NCI-H526 (cell line): ENCODE results near the gene CNTRL.
"Not testable (repeated sequence)": the region's sequence is repeated elsewhere in the genome, so short reads cannot be mapped to it uniquely, and the experiment has no call there.

ENCODE experiments used
- DNase-seq, 2 experiments: peaks; one replicate each; lab custom pipeline; 2025; lab: John Stamatoyannopoulos, UW

Gene CNTRL

DNA sequence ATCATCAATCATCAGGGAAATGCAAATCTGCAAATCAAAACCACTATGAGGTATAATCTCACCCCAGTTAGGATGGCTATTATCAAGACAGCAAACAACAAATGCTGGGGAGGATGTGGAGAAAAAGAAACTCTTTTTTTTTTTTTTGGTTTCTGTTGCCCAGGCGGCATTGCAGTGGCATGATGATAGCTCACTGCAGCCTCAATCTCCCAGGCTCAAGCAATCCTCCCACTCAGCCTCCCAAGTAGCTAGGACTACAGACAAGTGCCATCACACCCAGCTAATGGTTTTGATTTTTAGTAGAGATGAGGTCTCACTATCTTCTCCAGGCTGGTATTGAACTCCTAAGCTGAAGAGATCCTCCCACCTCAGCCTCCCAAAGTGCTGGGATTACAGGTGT, 5.4 kb upstream of the CNTRL start:
- DNase-seq, result no peak

DNA sequence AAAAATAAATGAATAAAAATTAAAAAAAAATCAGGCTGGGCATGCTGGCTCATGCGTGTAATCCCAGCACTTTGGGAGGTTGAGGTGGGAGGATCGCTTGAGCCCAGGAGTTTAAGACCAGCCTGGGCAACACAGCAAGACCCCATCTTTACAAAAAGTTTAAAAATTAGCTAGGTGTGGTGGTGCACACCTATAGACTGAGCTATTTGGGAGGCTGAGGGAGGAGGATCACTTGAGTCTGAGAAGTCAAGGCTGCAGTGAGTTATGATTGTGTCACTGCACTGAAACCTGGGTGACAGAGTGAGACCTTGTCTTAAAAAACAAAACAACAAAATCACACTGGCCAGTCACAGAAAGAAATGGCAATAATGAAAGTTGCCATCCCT, 3.4 kb upstream of the CNTRL start:
- no peak for DNase-seq

DNA sequence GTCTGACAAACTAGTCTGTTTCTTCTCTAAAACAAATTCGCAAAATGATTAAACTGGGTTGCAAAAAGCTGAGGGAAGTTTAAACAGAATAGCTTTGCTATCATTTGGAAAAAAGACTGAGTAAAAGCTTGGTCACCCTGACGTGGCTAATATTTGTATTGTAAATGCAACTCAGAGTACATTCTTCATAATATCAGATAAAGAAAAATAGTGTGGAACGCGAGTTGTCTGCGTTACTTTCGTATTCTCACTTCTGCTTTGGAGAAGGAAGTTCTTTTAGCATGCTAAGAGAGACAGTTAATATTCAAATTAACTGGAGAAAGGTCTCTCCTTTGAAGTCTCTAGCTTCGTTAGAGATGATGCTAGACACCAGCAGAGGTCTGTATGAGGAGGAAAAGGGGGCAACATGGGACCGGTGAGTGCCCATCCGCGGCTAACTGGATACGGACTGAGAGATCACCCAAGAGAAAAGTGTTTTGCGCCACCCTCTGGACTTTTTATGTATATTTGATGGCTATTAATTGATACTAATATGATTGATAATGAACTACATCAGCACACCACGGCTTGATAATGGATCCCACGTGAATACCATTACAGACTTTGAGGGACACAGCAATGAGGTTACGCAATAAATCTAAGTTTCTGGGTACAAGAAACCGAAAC, 2.9 kb upstream of the CNTRL start:
- DNase-seq, result peak; percentile 8 to 32

DNA sequence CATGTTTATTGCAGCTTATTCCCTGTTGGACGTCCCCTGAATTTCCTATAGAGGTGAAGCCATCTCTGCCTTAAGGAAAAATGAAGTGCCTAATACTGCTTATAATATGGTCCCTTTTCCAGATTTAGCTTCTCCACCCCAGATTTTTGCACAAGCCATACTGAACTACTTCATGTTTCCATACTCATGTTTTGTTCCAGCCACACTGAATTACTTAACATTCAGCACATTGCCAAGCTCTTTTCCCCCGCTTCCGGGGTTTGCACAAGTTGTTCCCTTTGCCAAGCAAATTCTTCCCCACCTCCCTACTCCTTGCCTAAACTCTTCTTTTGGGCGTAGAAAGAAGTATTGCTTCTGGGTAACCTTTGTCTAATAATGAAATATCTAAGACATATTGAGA, 1.7 kb upstream of the CNTRL start:
- DNase-seq, result no peak

DNA sequence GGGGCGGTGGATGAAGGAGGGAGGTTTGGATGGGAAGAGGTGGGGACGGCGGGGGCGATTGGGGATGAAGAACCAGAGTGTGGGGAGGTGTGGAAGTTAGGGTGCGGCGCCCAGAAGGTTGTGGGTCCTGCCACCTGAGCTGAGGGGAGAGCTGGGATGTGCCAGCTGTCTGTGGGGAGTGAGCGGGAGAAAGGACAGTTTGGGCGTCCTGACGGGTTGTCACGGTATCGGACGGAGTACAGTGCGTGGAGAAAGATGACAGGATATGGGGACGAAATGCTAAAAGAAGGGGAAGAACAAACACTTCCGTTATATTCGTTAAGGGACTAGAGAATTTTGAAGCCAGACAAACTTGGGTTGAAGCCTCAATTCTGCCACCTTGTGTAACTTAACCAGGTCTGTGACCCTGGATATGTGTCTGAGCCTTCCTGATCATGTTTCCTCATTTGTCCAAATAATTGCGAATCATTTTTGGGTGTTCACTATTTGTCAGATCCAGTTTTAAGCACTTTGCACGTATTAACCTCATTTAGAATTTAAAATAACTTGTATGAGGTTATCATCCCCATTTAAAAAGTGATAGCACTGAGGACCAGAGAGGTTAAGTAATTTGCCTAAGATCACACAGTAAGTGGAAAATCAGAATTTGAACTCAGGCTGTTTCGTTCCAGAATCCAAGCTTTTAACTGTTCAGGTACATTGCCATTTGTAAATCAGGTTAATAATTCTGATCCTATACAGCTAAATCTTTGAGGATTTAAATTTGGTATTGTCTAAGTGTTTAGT, 689 bp downstream of the CNTRL start:
- peak in 1 of 2 experiments; percentile 61 for DNase-seq

DNA sequence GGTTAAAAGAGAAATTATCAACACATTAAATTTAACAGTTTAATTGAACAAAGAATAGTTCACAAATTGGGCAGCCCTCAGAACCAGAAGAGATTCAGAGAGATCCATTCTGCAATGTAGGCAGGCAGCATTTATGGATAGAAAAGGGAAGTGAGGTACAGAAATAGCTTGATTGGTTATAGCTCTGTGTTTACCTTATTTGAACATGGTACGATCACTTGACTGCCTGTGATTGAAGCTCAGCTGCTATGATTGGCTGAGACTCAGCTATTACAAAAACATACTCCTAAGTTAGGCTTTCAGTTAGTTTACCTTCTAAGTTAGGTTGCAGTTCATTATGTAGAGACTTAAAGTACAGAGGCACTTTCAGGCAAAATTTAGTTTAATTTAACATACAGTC, 7.3 kb downstream of the CNTRL start:
- no peak for DNase-seq

DNA sequence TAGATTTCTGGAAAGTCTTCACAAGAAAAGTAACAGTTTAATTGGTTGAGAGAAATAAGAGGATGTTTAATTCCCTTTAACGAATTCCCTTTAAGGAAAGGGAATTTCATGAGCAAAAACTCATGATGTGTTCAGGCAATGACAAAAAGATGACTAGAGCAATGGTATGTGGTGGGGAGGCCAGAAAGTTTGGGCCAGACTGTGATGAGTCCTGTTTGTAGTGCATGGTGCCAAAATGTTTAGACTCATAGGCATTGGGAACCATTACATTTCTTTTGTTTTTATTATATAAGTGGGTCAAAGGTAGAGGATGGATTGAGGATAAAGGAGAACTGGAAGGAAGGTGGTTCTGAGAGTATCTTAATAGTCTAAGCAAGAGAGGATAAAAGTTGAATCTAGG, 10.9 kb downstream of the CNTRL start:
- DNase-seq, result no peak

DNA sequence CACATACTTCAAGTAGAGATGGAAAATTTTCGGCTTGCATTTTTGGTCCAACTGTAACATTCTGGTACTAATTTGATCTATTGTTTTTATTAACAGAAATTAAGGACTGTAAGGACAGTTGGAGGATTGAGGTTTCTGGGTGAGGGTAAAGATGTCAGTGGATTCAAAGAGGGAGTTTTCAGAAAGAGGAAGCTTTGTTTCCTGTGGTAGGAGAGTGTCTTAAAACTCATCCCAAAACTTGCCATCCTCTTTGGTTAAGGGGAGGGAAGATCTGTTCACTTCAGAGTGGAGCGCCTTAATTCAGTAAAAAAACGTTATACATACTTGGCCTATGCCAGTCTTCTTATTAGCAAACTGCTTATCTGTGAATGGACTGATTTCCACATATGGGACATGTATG, 13.8 kb downstream of the CNTRL start:
- no peak for DNase-seq

DNA sequence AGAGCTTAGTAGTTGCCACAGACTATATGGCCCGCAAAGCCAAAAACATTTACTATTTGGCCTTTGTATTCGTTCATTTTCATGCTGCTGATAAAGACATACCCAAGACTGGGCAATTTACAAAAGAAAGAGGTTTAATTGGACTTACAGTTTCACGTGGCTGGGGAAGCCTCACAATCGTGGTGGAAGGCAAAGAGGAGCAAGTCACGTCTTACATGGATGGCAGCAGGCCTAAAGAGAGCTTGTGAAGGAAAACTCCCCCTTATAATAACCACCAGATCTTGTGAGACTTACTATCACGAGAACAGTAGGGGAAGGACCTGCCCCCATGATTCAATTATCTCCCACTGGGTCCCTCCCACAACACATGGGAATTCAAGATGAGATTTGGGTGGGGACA, 16.0 kb downstream of the CNTRL start:
- not testable (repeated sequence) for DNase-seq

DNA sequence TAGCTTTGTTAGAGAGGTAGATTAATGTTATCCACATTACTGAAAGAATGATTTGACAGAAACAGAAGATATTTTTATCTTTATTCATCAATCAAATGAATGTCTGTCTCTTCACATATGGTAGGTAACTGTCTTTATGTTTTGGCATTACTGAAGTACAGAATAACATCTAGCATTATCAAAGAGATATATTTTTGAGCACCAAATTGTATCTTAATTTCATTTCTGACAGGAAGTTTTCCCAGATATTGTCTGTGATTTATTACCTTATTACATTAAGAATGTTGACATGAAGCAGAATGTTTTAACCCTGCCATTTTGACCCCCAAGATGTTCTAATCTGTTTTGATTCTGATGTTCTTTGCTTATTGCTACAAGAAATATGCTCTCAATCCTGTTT, 20.3 kb downstream of the CNTRL start:
- no peak for DNase-seq

DNA sequence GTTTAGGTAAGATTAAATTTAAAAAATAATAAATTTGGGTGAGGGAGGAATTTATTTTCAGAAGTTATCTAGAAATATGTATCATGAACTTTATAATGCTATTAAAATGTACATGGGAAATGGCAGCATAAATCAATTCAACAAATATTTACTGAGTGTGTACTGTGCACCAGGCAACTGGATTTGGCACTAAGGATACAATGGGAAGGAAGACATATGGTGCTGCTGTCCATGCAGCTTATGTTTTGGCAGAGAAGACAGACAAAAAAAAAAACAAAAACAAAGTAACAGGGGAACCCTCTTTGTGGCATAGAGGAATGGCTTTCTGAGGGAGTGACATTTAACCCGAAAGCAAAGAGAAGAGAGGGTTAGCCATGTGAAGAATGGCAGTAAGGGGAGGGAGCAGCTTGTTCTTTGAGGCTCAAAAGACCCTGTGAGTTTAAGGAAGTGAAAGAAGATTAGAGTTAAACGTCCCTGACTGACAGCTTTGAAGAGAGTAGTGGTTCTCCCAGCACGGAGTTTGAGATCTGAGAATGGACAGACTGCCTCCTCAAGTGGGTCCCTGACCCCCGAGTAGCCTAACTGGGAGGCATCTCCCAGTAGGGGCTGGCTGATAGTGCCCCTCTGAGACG, 23.9 kb downstream of the CNTRL start:
- DNase-seq, result no peak

DNA sequence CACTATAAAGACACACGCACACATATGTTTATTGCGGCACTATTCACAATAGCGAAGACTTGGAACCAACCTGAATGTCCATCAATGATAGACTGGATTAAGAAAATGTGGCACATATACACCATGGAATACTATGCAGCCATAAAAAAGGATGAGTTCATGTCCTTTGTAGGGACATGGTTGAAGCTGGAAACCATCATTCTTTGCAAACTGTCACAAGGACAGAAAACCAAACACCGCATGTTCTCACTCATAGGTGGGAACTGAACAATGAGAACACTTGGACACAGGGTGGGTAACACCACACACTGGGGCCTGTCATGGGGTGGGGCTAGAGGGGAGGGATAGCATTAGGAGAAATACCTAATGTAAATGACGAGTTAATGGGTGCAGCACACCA, 29.3 kb downstream of the CNTRL start:
- not testable (repeated sequence) for DNase-seq

DNA sequence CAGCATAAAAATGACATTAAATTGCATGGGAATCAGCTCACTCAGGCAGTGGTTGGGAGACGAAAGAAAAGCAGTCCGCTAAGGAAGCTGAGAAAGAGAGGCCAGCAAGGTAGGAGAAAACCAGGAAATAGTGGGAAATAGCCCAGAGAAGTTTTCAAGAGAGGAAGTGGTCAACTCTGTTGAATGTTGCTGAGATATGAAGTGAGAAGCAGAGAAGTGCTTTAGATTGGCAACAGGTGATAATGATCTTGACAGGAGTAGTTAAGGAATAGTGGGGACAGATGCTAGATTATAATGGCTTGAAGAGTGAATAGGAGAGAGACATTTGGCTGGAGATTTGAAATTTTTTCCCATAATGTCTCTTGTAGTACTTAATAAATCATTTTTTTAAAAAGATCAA, 30.8 kb downstream of the CNTRL start:
- DNase-seq, result no peak

DNA sequence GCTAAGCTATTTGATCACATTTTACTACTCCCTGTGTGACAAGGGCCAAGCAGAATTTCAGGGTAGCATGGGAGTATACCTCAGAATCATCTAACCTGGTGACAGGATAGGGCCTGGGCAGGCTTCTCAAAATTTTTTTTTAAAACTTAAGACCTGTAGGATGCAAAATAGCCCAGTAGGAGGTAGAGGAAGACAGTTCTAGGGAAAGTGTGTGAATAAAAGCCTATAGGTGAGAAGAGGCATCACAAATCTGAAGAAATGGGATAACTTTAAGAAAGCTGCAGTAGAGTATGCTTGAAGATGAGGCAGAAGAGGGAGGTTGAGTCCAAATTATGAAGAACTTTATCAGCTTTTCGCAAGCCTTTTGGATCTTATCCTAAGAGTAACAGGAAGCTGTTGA, 32.3 kb downstream of the CNTRL start:
- no peak for DNase-seq

DNA sequence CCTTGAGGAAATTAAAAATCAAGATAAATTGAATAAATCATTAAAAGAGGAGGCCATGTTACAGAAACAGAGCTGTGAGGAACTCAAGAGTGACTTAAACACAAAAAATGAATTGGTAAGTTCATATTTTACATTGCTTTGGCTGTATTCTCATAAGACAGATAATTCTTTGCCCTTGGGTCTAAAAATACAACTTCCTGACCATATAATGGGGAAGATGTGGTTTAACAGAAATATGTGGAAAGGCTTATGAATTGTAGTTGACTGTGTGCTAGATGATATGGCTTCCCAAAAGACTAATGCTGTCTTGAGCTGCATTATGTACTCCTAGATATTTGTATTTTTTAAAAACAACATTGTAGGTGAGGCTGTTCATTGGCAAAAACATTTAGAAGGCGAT, 33.1 kb downstream of the CNTRL start:
- DNase-seq, result no peak

DNA sequence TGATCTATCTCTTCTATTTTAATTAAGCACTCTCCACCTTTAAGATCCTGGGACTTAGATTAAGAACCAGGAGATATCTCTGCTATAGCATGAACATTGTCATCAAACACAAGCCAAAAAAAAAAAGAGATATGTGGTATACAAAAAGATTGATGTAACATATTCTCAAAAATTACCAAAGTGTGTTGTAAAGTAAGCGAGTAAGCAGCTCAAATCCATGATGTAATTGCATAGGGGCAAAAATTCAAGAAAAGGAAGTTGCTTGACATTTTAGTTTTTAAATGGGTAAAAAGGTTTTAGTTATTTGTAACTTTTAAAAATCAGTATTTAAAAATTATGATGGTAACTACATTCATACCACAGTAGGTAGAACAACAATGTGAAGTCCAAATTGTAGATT, 40.7 kb downstream of the CNTRL start:
- no peak for DNase-seq

DNA sequence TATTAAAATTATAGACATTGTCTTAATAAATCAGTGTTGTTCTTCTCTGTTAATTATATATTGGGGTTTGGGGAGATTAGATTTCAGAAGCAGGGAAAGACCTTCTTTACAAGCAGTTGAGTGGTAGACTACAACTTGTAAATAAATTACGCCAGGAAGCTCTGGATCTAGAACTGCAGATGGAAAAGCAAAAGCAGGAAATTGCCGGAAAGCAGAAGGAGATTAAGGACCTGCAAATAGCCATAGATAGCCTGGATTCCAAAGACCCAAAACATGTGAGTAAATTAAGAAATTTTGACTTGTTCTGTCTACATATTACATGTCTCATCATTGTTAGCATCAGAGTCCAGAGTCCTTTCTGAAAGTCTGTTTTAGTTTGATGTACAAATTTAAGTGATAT, 43.5 kb downstream of the CNTRL start:
- no peak for DNase-seq

DNA sequence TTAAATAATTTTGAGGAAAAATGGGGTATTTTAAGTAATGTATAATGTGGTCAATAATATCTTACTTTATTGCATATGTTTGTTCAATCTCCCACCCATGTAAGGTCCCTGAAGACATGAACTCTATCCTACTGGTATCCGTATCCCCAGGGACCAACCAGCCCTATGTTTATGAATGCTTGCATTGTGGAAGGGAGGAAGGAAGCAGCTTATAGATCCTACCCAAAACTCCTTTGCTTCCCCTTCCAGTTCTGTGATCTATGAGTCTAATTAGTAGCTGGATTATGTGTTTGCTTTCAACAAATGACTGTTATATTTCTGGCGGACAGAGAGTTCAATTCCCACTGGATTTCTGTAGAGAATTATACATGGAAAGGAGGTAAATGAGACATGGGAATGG, 45.6 kb downstream of the CNTRL start:
- DNase-seq, result peak in 1 of 2 experiments; percentile 11

DNA sequence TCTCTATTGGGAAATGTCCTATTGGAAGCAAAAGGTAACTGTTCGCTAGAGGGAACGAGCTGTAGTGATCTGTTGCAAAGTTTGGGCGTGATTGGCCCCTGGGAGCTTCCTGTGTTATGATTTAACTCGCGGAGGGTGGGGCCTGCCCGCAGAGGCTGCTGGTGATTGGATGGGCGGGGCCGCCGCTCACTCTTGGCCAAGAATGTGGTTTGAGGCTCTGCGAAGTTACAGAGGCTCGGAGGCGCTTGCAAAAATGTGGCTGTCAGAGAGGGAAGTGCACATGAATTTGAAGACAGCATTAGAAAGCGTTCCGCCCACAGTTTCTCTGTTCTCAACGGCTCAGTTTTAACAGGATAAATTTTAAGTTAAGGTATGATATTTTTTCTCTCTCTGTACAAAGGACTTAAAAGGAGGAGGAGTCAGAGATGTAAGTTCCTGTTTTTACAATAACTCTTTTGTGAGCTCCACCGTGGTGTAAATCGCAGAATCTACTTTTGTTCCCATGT, 46.9 kb downstream of the CNTRL start:
- no peak for DNase-seq

DNA sequence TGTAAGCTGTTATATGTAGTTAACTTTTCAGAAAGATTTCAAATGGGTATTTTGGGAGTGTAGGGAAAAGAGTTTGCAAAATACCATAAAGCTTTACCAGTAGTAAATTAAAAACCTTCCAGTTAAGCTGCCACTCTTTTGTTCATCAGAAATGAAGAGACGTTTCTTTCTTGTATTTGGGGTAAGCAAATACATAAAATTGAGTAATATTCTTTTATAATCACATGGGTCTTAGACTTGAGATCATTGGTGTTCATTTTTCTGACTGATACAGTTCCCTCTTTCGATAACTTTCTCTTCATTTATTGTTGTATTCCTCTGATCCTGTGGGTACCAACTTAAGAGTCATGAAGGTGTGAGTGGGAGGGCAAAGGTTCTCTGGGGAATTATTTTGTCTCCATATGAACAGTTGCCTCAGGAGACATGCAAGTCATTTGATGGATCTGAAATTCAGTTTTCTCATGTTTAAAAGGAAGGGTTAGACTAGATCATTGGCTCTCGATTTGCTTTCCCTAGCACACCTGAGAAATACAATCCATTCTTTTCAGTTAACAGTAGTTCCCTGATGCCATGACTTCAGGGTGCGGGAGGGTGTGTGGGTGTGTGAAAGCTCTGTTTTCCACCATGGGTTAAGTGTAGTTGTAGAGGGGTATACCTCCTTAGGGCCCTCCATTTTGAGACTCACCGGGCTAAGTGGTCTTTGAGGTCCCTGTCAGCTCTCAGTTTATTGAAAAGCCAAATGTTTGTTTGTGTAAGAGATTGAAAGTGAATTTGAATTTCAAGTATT, 47.7 kb downstream of the CNTRL start:
- no peak for DNase-seq

DNA sequence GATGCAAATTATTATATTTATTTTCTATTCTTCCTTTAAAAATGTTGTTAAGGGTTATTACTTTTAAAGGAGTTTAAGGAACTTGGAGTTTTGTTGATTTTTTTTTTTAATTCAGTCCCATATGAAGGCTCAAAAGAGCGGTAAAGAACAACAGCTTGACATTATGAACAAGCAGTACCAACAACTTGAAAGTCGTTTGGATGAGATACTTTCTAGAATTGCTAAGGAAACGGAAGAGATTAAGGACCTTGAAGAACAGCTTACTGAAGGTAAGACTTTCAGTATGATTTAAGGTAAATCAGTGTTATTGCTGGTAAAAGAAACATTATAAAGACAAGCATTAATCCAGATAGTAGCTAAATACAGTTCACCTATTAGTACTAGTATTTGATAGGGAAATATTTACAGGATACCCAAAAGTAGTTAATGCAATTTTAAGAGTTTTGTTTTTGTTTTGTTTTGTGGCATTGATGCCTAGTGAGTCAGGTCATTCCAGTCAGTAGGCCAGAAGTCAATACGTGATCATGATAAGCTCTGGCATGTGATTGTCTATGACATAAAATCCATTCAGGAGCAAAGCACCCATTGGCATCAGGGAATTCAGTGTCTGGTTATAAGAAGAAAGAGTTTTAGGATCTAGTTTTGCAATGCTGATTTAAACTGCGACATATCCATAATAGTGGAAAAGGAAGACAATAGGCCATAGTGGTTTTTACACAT, 49.2 kb downstream of the CNTRL start:
- no peak for DNase-seq

DNA sequence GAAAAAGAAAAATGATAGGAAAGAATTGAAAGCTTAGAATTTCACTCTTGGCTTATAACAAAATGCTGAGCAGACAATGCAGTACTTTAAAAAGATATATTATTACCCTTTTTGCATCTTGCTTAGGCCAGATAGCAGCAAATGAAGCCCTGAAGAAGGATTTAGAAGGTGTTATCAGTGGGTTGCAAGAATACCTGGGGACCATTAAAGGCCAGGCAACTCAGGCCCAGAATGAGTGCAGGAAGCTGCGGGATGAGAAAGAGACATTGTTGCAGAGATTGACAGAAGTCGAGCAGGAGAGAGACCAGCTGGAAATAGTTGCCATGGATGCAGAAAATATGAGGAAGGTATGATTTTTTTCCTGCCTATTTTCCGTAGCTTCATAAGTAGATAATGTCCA, 50.8 kb downstream of the CNTRL start:
- DNase-seq, result no peak
